ENCODE data around the gene CLSTN1.

The CLSTN1 gene

GRCh38 chr1:9835404-9835757 is 11.6 kb upstream of the CLSTN1 start:
- TF ChIP-seq, protein P1, sequence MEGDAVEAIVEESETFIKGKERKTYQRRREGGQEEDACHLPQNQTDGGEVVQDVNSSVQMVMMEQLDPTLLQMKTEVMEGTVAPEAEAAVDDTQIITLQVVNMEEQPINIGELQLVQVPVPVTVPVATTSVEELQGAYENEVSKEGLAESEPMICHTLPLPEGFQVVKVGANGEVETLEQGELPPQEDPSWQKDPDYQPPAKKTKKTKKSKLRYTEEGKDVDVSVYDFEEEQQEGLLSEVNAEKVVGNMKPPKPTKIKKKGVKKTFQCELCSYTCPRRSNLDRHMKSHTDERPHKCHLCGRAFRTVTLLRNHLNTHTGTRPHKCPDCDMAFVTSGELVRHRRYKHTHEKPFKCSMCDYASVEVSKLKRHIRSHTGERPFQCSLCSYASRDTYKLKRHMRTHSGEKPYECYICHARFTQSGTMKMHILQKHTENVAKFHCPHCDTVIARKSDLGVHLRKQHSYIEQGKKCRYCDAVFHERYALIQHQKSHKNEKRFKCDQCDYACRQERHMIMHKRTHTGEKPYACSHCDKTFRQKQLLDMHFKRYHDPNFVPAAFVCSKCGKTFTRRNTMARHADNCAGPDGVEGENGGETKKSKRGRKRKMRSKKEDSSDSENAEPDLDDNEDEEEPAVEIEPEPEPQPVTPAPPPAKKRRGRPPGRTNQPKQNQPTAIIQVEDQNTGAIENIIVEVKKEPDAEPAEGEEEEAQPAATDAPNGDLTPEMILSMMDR (IDR thresholded peaks at IDR 0.05; ENCODE audit: extremely low read depth, insufficient read depth, missing control alignments), result no peak
- in situ Hi-C loops (cut with MboI; ENCODE audit: low pct_unique_long_range_greater_than_20kb, low sequenced_read_pairs, unreplicated experiment), result no loop called here
- no peak for DNase-seq (ENCODE audit: low spot score)

DNA sequence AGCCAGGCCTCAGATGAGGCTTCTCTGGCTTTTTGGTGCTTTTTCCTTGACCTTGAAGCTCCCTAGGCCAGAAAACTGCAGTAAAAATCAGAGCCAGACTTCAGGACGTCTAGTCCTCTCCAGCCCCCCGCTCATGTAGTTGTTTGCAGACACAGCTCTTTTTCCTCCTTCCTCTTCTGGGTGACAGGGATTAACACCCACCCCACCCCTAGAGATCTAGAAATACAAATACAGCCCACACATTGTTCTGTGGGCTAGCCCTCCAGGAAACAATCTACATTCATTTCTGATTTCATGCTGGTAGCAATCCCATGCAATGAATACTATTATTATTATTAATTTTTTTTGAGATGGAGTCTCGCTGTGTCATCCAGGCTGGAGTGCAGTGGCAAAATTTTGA is 9.9 kb upstream of the CLSTN1 start:
- no peak for DNase-seq (ENCODE audit: low spot score)
- TF ChIP-seq, protein P1 (IDR thresholded peaks at IDR 0.05; ENCODE audit: extremely low read depth, insufficient read depth, missing control alignments), result no peak
- in situ Hi-C loops (cut with MboI; ENCODE audit: low pct_unique_long_range_greater_than_20kb, low sequenced_read_pairs, unreplicated experiment), result no loop called here

GRCh38 chr1:9827558-9828185 is 3.9 kb upstream of the CLSTN1 start:
- DNase-seq (ENCODE audit: low spot score), result no peak
- in situ Hi-C loops (cut with MboI; ENCODE audit: low pct_unique_long_range_greater_than_20kb, low sequenced_read_pairs, unreplicated experiment), result no loop called here
- TF ChIP-seq, protein P1 (IDR thresholded peaks at IDR 0.05; ENCODE audit: extremely low read depth, insufficient read depth, missing control alignments), result no peak

DNA sequence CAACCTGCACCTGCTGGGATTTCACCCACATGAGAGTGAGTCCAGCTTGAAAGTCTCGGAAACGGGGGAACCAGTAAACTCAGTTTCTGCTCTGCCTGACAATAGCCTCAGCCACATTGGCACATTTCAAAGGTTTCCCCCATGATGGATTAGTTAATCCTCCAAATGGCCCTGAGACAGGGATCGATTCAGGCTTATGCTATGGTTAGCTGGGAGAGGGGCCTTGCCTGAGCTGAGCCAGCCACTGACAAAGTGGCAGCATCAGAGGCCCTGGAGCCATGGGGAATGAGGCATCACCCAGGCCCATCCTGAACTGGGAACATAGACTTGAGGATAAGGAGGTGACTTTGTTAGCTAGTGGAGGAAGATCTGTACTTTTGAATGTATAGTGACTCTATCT is 2.9 kb upstream of the CLSTN1 start:
- DNase-seq (ENCODE audit: low spot score), result no peak
- in situ Hi-C loops (cut with MboI; ENCODE audit: low pct_unique_long_range_greater_than_20kb, low sequenced_read_pairs, unreplicated experiment), result no loop called here
- TF ChIP-seq, protein P1 (IDR thresholded peaks at IDR 0.05; ENCODE audit: extremely low read depth, insufficient read depth, missing control alignments), result no peak

DNA sequence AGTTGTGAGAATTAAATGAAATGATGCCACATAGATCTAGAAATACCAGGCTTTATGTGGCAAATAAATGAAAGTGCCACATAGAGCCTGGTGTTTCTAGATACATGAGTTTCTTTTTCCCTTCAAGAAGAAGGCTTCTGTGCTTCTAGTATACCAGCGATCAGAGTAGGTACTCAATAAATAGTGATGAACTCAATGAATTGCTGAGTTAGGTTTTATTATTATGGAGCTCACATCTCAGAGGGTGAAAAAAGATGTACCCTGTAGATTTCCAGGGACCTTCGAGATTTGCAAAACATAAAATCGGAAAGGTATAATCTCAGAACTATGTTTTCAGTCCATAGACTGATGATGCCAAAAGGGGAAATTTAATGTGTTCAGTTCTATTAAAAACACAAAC is 2.3 kb upstream of the CLSTN1 start:
- in situ Hi-C loops (cut with MboI; ENCODE audit: low pct_unique_long_range_greater_than_20kb, low sequenced_read_pairs, unreplicated experiment), result no loop called here
- TF ChIP-seq, protein P1 (IDR thresholded peaks at IDR 0.05; ENCODE audit: extremely low read depth, insufficient read depth, missing control alignments), result no peak
- DNase-seq (ENCODE audit: low spot score), result no peak

DNA sequence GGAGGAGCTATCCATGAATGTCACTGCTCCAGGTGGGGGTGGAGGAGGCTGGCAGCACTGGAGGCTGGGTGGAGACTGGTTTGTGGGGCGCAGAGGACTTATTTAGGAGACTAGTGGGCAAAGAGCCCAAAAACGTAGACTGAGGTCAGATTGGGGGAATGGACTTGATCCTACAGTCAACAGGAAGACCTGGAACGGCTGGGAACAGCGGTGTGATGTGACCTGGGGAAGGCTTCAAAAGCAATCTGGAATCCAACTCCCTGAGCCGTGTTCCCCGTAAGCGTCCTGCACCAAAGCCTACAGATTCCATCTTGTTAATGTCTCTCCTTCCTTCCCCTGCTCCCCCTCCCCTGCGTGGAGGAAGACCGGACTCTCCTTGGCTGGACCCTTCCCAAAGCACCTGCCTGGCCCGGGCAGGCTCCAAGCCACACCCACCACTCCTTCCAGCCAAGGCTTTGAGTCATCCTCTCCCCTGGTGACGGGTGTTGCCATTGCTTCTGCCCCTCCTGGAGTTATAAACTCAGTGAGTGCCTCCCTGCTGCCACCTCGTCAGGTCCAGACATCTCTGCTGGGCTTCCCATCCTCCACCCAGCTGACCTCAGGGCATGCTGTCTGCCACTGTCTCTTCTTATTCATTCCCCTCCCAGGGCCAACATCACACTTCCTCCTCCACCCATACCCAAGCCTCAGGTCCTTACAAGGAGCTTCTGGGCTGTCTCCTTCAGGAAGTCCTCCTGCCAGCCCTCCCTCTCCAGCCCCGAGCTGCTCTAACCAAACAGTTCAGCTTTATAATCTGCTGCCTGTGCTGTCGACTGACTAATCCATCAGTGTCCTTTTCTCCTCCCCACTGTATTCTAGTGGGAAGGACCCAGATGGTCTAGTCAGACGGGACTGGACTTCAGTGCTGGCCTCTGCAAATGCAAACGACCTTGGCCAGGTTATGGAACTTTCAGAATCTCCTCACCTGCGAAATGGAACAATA is 1.6 kb upstream of the CLSTN1 start:
- in situ Hi-C loops (cut with MboI; ENCODE audit: low pct_unique_long_range_greater_than_20kb, low sequenced_read_pairs, unreplicated experiment), result no loop called here
- TF ChIP-seq, protein P1 (IDR thresholded peaks at IDR 0.05; ENCODE audit: extremely low read depth, insufficient read depth, missing control alignments), result no peak
- DNase-seq (ENCODE audit: low spot score), result no peak

Data from GM13977 (cell line).